Right lobe of liver (tissue), 6 donors: ENCODE results near the gene TROAP. TPM values are rescaled to one million over a fixed set of nuclear protein-coding genes. Genes with fewer than 3 reads are reported as not detected.
A peak's percentile ranks its signal among the peaks of the same experiment; 100 is the strongest.
"Not testable (repeated sequence)": the region's sequence is repeated elsewhere in the genome, so short reads cannot be mapped to it uniquely, and the experiment has no call there.

Experiments
- ATAC-seq, 4 donors: fragments of 200-7000 bp; cut with Tn5 transposase; one replicate each; pipeline ENCODE4 v1.9.1; 2020; ENCODE audit warnings: mild to moderate bottlenecking in 4 of 4, moderate library complexity in 4 of 4
- DNase-seq, 3 donors: peaks; one replicate each; pipeline ENCODE4 v3.0.0-alpha.2; 2020
- H3K27ac ChIP-seq, 3 donors: fragments of 200-600 bp; one replicate each; pipeline ENCODE4 v1.8.0; 2022
- H3K27me3 ChIP-seq, 2 donors: fragments of 200-600 bp; one replicate each; pipeline ENCODE4 v1.8.0; 2022
- H3K36me3 ChIP-seq, 4 donors: fragments of 200-600 bp; sonication (generic) in 1 of 4; one replicate each; pipeline versions ENCODE4 v1.5.1 to v1.8.0; 2017 to 2022; ENCODE audit warnings: control low read depth in 1 of 4
- H3K4me1 ChIP-seq, 4 donors: fragments of 200-600 bp; sonication (generic) in 1 of 4; one replicate each; pipeline versions ENCODE4 v1.5.1 to v1.8.0; 2017 to 2022; ENCODE audit warnings: control low read depth in 1 of 4
- H3K4me3 ChIP-seq, 3 donors: fragments of 200-600 bp; one replicate each; pipeline ENCODE4 v1.8.0; 2022
- H3K9me3 ChIP-seq, 4 donors: fragments of 200-600 bp; sonication (generic) in 1 of 4; one replicate each; pipeline versions ENCODE4 v1.5.1 to v1.8.0; 2017 to 2022; ENCODE audit warnings: control low read depth in 1 of 4
- POLR2A ChIP-seq: fragments of 450-650 bp; IDR thresholded peaks from one replicate; pipeline ENCODE4 v1.6.1; 2017; ENCODE audit warnings: antibody characterized with exemption, mild to moderate bottlenecking
- WGBS: methylation state at CpG from one replicate; pipeline ENCODE4 v1.1.6; 2018; ENCODE audit warnings: low coverage, low lambda C conversion rate; ENCODE audit not compliant: insufficient coverage; ENCODE audit errors: missing lambda C conversion rate; 5-methylcytosine and 5-hydroxymethylcytosine counted together
- intact Hi-C, 2 donors: fragments of 100-400 bp; cut with DNase I; formaldehyde crosslinking; loops; one replicate each; pipeline versions ENCODE4 v1.11.2 to v1.14.1; 2022
- total RNA-seq, 6 experiments: library from RNA; depleted of rRNA in 2 of 6; stranded (reverse); fragments of >200 nt in 2 of 6; fragmentation: NEBNext Ultra II Directional in 3 of 6; extraction: Animal tissue kit (Norgen Biotek cat#: 25700) in 3 of 6; gene quantifications; one replicate each; pipeline versions ENCODE4 v1.1.0 to v1.2.4, GENCODE V29; 2016 to 2023
- TF ChIP-seq, protein P1 (sequence below), 4 donors: fragments of 200-600 bp in 3 of 4; fragments of 450-650 bp in 1 of 4; IDR thresholded peaks; one replicate each; pipeline versions ENCODE4 v1.5.1 to v1.8.0; 2016 to 2022; ENCODE audit warnings: antibody characterized with exemption in 4 of 4, mild to moderate bottlenecking in 2 of 4
- donor health status: DM: no; HTN: yes; CAD: no.
- donor health status: DM: no; HTN: no; CAD: no.
- donor health status: DM: no; HTN: no; CAD: no.
- donor health status: DM: no; HTN: yes; CAD: no.
- donor health status: DM: no; HTN: yes; CAD: no.

TROAP gene
- total RNA-seq, 6 experiments from 2014 or later, result 0.24 to 2.6 (median 0.93) TPM

DNA sequence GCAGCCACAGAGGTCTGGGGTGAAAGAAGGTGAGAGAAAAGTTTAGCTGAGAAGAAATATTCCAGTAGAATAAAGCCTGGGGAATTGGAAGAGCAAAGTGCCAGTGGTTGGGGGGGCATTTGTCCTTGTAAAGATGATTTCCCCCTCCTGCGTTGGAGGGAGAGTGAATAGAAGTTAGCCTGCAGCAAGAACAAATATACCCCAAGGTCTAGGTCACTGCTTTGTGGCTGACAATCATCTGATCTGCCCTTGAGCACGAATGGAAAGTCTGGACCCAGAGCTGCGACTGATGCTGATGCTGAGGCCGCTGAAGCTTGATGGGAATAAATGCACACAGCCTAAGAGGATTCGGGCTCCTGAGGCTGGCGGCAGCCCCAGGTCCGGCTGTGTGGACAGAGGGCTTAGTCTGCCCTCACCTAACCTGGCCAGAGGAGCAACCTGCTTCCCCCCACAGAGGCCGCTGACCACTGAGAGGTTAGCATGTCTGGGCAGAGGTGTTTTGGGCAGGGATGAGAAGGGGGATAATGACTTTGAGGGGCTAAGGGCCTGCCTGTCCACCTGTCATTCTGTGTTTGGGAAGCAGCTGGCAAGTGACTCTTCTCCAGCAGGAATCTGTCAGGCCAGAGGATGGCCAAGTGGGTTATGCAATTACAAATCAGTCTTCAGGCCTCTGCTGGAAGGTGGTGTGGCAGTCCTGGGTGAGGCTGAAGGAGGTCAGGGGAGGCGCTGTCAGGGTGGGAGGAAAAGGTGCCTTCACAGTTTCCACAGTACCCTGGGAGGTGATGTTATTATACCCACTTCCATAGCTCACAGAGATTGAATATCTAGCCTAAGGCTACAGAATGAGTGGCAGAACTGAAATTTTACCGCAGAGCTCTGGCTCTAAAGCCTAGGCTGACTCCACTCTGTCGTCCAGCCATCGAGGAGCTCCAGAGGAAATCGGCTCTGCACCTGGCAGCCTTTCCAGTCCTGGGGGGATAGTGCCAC is 46.5 kb upstream of the TROAP start:
- Histone ChIP-seq H3K27ac (no peak overlapping the region), H3K9me3 (no peaks in the 10 kb centered on the region), H3K36me3 (peaks cover 0 to 18% (median 9%) of the 10 kb centered on the region in 4 donors), H3K4me1 (peaks cover 0 to 4% (median 0%) of the 10 kb centered on the region in 4 donors), H3K27me3 (no peaks in the 10 kb centered on the region), H3K4me3 (no peak overlapping the region)
- WGBS, result 20% methylated on average over 1 of the region's 13 CpGs
- ATAC-seq, result peak in 3 of 4 donors; percentile 15 to 30 (median 16)
- TF ChIP-seq, protein P1, sequence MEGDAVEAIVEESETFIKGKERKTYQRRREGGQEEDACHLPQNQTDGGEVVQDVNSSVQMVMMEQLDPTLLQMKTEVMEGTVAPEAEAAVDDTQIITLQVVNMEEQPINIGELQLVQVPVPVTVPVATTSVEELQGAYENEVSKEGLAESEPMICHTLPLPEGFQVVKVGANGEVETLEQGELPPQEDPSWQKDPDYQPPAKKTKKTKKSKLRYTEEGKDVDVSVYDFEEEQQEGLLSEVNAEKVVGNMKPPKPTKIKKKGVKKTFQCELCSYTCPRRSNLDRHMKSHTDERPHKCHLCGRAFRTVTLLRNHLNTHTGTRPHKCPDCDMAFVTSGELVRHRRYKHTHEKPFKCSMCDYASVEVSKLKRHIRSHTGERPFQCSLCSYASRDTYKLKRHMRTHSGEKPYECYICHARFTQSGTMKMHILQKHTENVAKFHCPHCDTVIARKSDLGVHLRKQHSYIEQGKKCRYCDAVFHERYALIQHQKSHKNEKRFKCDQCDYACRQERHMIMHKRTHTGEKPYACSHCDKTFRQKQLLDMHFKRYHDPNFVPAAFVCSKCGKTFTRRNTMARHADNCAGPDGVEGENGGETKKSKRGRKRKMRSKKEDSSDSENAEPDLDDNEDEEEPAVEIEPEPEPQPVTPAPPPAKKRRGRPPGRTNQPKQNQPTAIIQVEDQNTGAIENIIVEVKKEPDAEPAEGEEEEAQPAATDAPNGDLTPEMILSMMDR (IDR thresholded peaks at IDR 0.05), result no peak
- no peak for TF ChIP-seq POLR2A
- no peak for DNase-seq
- intact Hi-C loops, result no loop called here

DNA sequence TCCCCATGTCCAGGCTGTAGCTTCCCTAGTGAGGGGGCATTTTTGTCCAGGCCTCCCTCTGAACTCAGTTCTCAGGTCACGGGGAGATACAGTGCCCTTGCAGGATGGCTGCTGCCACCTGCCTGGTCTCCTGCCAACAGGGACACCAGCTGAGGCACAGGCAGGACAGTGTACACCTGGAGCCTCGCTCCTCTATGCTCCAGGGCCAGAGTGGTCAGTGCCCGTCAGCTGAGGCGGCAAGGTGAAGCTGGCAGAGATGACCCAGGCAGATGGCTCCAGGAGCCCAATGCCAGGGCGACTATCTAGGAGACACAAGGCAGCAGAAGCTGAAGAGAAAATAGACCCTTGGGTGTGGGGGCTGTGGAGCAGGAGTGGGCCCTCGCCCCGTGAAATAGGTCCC is 45.6 kb upstream of the TROAP start:
- H3K27me3 ChIP-seq, result no peaks in the 10 kb centered on the region
- no peak for TF ChIP-seq POLR2A
- TF ChIP-seq, protein P1 (IDR thresholded peaks at IDR 0.05), result no peak
- H3K36me3 ChIP-seq, result peaks cover 0 to 13% (median 4%) of the 10 kb centered on the region in 4 donors
- no peak overlapping the region for H3K4me3 ChIP-seq
- DNase-seq, result no peak
- H3K27ac ChIP-seq, result no peak overlapping the region
- H3K9me3 ChIP-seq, result no peaks in the 10 kb centered on the region
- WGBS, result no CpG with 5 or more reads among the region's 7 CpGs
- intact Hi-C loops, result no loop called here
- peaks cover 0 to 4% (median 0%) of the 10 kb centered on the region in 4 donors for H3K4me1 ChIP-seq
- ATAC-seq, result peak in 1 of 4 donors; percentile 23

DNA sequence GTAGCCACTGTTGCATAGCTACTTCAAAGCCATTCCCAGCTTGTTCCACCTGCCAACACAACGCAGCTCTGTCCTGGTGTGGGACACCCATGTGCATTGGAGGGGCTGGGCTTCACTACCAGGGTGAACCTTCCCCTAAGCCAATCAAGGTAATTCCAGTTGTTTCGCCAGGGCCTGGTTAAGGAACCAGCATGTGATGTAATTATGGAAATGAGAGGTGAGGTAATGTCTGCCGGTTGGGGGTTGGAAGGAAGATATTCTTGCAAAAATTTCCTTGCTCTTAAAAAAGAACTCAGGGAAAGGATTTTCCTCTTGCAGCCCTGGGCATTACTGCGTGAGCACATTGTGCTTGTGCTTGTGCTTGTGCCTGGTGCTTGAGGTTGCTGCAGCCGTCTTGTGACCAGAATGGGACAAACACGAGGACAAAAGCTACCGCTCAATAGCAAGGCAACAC is 43.3 kb upstream of the TROAP start:
- H3K9me3 ChIP-seq, result no peaks in the 10 kb centered on the region
- H3K4me1 ChIP-seq, result peaks cover 0 to 4% (median 0%) of the 10 kb centered on the region in 4 donors
- 32% methylated on average over 4 of the region's 7 CpGs for WGBS
- intact Hi-C loops, result no loop called here
- H3K27ac ChIP-seq, result no peak overlapping the region
- H3K27me3 ChIP-seq, result no peaks in the 10 kb centered on the region
- no peak overlapping the region for H3K4me3 ChIP-seq
- TF ChIP-seq POLR2A, result no peak
- TF ChIP-seq, protein P1 (IDR thresholded peaks at IDR 0.05), result no peak
- H3K36me3 ChIP-seq, result no peaks in the 10 kb centered on the region
- no peak for DNase-seq
- peak in 1 of 4 donors; percentile 42 for ATAC-seq

DNA sequence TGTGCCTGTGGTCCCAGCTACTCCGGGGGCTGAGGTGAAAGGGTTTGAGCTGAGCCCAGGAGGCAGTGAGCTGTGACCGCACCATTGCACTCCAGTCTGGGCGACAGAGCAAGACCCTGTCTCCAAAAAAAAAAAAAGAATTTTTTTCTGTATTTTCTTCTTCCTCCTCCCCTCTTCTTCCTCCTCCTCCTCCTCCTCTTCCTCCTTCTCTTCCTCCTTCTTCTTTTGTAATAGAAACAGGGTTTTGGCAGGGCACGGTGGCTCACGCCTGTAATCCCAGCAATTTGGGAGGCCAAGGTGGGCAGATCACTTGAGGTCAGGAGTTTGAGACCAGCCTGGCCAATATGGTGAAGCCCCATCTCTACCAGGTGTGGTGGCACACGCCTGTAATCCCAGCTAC is 42.5 kb upstream of the TROAP start:
- H3K27me3 ChIP-seq, H3K4me3 ChIP-seq, H3K9me3 ChIP-seq, H3K27ac ChIP-seq, H3K4me1 ChIP-seq, intact Hi-C loops, DNase-seq, H3K36me3 ChIP-seq, ATAC-seq: not testable (repeated sequence)
- 82% methylated on average over 6 of the region's 6 CpGs for WGBS

DNA sequence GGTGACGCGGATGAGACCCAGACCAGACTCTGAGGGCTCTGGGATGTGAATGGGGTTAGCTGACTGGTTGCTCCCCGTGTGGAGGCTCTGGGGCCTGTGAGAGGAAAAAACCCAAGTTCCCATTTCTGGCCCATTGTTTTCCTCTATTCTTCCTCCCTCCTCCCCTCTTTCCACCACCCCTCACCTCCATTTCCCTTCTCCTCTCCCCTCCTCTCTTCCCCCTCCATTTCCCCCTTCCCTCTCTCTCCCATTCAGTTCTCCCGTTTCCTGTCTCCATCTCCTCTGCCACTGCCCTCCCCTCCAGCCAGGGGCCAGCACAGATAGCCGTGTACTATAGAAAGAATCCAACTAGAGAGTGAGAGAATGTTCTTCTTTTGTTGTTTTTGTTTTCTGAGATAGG is 40.8 kb upstream of the TROAP start:
- intact Hi-C loops, result no loop called here
- ATAC-seq (no peak), DNase-seq (no peak)
- Histone ChIP-seq H3K36me3 (no peaks in the 10 kb centered on the region), H3K4me3 (no peak overlapping the region), H3K4me1 (peaks cover 0 to 4% (median 0%) of the 10 kb centered on the region in 4 donors), H3K27me3 (no peaks in the 10 kb centered on the region), H3K27ac (no peak overlapping the region), H3K9me3 (no peaks in the 10 kb centered on the region)
- TF ChIP-seq, protein P1 (IDR thresholded peaks at IDR 0.05), result no peak
- no peak for TF ChIP-seq POLR2A
- 44% methylated on average over 2 of the region's 5 CpGs for WGBS

DNA sequence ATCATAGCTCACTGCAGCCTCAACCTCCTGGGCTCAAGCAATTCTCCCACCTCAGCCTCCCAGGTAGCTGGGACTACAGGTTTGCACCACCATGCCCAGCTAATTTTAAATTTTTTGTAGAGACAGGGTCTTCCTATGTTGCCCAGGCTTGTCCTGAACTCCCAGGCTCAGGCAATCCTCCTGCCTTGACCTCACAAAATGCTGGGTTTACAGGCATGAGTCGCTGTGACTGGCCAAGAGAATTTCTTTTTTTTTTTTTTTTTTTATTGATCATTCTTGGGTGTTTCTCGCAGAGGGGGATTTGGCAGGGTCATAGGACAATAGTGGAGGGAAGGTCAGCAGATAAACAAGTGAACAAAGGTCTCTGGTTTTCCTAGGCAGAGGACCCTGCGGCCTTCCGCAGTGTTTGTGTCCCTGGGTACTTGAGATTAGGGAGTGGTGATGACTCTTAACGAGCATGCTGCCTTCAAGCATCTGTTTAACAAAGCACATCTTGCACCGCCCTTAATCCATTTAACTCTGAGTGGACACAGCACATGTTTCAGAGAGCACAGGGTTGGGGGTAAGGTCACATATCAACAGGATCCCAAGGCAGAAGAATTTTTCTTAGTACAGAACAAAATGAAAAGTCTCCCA is 40.2 kb upstream of the TROAP start:
- H3K36me3 ChIP-seq, H3K9me3 ChIP-seq, intact Hi-C loops, H3K4me1 ChIP-seq, DNase-seq, ATAC-seq, H3K27ac ChIP-seq, H3K4me3 ChIP-seq, H3K27me3 ChIP-seq: not testable (repeated sequence)
- no CpG with 5 or more reads among the region's 6 CpGs for WGBS
